ENCODE data around the gene SMIM1. TPM values are rescaled to one million over a fixed set of nuclear protein-coding genes. Genes with fewer than 3 reads are reported as not detected.

The SMIM1 gene
- total and polyA plus RNA-seq, 9 of the 15 experiments (the other 6 are each of a cell fraction or from before 2014, with no cell fraction given): 2.3 to 125 (median 24.3) TPM

DNA sequence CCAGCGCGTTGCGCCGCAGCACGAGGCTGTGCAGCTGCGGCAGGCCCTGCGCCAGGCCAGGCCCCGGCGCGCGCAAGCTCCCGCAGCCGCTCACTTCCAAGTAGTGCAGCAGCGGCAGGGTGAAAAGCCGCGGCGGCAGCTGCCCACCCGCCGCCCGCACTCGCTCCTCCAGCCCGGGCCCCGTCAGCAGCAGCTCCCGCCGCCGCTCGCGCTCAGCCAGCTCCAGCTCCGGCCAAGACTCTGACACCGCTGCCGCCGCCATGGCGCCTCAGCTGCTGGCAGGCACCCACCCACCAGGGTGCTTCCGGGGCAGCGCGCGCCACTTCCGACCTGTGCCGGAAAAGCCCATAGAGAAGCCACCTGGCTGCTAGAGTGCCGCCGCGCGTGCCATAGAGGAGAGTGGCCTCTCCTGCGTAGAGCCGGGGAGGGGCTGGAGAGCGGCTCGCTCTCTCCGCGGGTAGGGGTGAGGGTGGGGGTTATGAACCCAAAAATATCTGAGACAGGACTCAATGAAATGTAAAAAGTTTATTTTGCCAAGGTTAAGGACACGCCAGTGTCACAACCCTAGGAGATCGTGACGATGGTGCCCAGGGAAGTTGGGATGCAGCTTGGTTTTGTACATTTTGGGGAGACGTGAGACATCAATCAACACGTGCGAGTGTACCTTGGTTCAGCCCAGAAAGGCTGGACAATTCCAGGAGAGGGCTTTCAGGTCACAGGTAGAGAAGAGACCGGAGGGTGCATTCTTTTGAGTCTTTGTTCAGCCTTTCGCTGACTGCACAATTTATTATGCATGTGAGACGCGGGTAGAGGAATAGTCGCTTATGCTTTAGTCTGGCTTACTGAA is 23.9 kb downstream of the SMIM1 start, which contains the start of gene LRRC47 (continued):
- TF ChIP-seq CEBPB (tag; IDR thresholded peaks at IDR 0.05) (no peak), ZNF212 (CRISPR knock-in tag; IDR thresholded peaks at IDR 0.05) (no peak), ZNF124 (CRISPR knock-in tag; IDR thresholded peaks at IDR 0.05) (no peak), ZFX (CRISPR knock-in tag; IDR thresholded peaks at IDR 0.05) (peak; percentile 66), FOSL1 (tag; conservative IDR thresholded peaks at IDR 0.05) (no peak), ZNF639 (CRISPR knock-in tag; conservative IDR thresholded peaks at IDR 0.05 in 1 of 2, IDR thresholded peaks at IDR 0.05 in 1 of 2) (peak in 1 of 2 experiments; percentile 85; a peak in 2 of 4 replicates), MYBL2 (IDR thresholded peaks at IDR 0.05; ENCODE audit: low read depth) (no peak), MYBL2 (CRISPR knock-in tag; IDR thresholded peaks at IDR 0.05; ENCODE audit: borderline replicate concordance) (no peak), PURB (CRISPR knock-in tag; IDR thresholded peaks at IDR 0.05; ENCODE audit: low read depth) (no peak), ZEB2 (IDR thresholded peaks at IDR 0.05) (0 out of 2 replicates have a peak, but pooled peaks have one; percentile 51), CBFA2T2 (conservative IDR thresholded peaks at IDR 0.05) (no peak), ZBED1 (IDR thresholded peaks at IDR 0.05) (no peak), NELFE (IDR thresholded peaks at IDR 0.05; ENCODE audit: insufficient read depth, insufficient read length) (no peak), C11orf30 (IDR thresholded peaks at IDR 0.05; ENCODE audit: low read depth) (peak; percentile 95), SMAD4 (CRISPR knock-in tag; conservative IDR thresholded peaks at IDR 0.05) (no peak; the same call in 1 of the 2 replicates), ZNF24 (IDR thresholded peaks at IDR 0.05) (no peak), ZNF584 (CRISPR knock-in tag; IDR thresholded peaks at IDR 0.05; ENCODE audit: low read depth) (no peak), ZFP1 (CRISPR knock-in tag; IDR thresholded peaks at IDR 0.05) (no peak), DPF2 (IDR thresholded peaks at IDR 0.05) (peak; percentile 60), HDAC6 (IDR thresholded peaks at IDR 0.05; ENCODE audit: low read depth, low read length) (no peak), POU5F1 (IDR thresholded peaks at IDR 0.05; ENCODE audit: borderline replicate concordance, low read depth, low read length, partially characterized antibody) (peak; percentile 33)
- TF ChIP-seq, protein P1, sequence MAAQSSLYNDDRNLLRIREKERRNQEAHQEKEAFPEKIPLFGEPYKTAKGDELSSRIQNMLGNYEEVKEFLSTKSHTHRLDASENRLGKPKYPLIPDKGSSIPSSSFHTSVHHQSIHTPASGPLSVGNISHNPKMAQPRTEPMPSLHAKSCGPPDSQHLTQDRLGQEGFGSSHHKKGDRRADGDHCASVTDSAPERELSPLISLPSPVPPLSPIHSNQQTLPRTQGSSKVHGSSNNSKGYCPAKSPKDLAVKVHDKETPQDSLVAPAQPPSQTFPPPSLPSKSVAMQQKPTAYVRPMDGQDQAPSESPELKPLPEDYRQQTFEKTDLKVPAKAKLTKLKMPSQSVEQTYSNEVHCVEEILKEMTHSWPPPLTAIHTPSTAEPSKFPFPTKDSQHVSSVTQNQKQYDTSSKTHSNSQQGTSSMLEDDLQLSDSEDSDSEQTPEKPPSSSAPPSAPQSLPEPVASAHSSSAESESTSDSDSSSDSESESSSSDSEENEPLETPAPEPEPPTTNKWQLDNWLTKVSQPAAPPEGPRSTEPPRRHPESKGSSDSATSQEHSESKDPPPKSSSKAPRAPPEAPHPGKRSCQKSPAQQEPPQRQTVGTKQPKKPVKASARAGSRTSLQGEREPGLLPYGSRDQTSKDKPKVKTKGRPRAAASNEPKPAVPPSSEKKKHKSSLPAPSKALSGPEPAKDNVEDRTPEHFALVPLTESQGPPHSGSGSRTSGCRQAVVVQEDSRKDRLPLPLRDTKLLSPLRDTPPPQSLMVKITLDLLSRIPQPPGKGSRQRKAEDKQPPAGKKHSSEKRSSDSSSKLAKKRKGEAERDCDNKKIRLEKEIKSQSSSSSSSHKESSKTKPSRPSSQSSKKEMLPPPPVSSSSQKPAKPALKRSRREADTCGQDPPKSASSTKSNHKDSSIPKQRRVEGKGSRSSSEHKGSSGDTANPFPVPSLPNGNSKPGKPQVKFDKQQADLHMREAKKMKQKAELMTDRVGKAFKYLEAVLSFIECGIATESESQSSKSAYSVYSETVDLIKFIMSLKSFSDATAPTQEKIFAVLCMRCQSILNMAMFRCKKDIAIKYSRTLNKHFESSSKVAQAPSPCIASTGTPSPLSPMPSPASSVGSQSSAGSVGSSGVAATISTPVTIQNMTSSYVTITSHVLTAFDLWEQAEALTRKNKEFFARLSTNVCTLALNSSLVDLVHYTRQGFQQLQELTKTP (IDR thresholded peaks at IDR 0.05; ENCODE audit: low read depth in 1 of 2, partially characterized antibody in 2 of 2): peak in 1 of 2 experiments; percentile 71
- TF ChIP-seq, protein P2, sequence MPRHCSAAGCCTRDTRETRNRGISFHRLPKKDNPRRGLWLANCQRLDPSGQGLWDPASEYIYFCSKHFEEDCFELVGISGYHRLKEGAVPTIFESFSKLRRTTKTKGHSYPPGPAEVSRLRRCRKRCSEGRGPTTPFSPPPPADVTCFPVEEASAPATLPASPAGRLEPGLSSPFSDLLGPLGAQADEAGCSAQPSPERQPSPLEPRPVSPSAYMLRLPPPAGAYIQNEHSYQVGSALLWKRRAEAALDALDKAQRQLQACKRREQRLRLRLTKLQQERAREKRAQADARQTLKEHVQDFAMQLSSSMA (CRISPR knock-in tag; IDR thresholded peaks at IDR 0.05): no peak
